ENCODE measurements around the gene C16orf90. TPM values are rescaled to one million over a fixed set of nuclear protein-coding genes. Genes with fewer than 3 reads are reported as not detected.

Gene C16orf90
- total RNA-seq, 1 experiment from 2014 or later, result not detected

GRCh38 chr16:3490911-3491629 lies 4.2 kb downstream of the C16orf90 start:
- POLR2A ChIA-PET (ENCODE audit: low non-redundant PET), result no interaction called here
- intact Hi-C loops (cut with micrococcal nuclease; ENCODE audit: unreplicated experiment), result no loop called here

DNA sequence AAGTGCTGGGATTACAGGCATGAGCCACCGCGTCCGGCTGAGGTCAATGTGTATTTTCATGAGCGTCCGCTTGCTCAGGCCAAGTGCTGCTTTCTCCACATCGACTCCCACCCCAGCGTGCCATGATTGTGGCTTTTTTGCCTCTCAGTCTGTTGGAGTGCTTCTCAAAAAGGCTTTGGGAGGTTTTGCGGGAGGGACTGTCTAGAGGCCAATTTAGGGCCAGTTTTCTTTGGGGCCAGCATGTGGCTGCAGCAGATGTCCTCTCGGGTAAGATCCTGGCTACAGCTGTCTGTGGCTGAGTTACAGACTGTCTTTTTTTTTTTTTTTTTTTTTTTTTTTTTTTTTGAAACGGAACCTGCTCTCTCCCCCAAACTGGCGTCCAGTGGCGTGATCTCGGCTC lies 6.5 kb downstream of the C16orf90 start:
- H3K27me3 ChIP-seq (replicated peaks; ENCODE audit: insufficient read depth, low read depth, low read length, poor library complexity), result no peaks in the 10 kb centered on the region
- ChIA-PET POLR2A (ENCODE audit: low non-redundant PET) (no interaction called here), CTCF (no interaction called here)
- DNase-seq (ENCODE audit: low spot score), result no peak
- H3K4me1 ChIP-seq (ENCODE audit: insufficient read depth, low read length, poor library complexity, severe bottlenecking), result no peaks in the 10 kb centered on the region
- peaks cover 6% of the 10 kb centered on the region for H3K36me3 ChIP-seq (ENCODE audit: insufficient read depth, low read length, poor library complexity, severe bottlenecking)
- no peak overlapping the region for H3K27ac ChIP-seq (ENCODE audit: low read depth, low read length, poor library complexity, severe bottlenecking)
- H3K9me3 ChIP-seq (ENCODE audit: low read depth, low read length, poor library complexity, severe bottlenecking), result no peaks in the 10 kb centered on the region
- no TSS peak for BruUV-seq (replicated peaks)
- H3K4me3 ChIP-seq (ENCODE audit: low read depth, low read length, poor library complexity, severe bottlenecking), result no peak overlapping the region
- intact Hi-C loops (cut with micrococcal nuclease; ENCODE audit: unreplicated experiment), result no loop called here
- no peak for TF ChIP-seq CTCF (conservative IDR thresholded peaks at IDR 0.05; ENCODE audit: low read depth, low read length)
- TF ChIP-seq EZH2 (IDR thresholded peaks at IDR 0.05; ENCODE audit: borderline replicate concordance, low read depth, low read length, poor library complexity, severe bottlenecking), result no peak

More at GRCh38 chr16:3490911-3491629, 4.2 kb downstream of the C16orf90 start:
- Histone ChIP-seq H3K4me1 (ENCODE audit: insufficient read depth, low read length, poor library complexity, severe bottlenecking) (no peaks in the 10 kb centered on the region), H3K4me3 (ENCODE audit: low read depth, low read length, poor library complexity, severe bottlenecking) (no peak overlapping the region), H3K9me3 (ENCODE audit: low read depth, low read length, poor library complexity, severe bottlenecking) (no peaks in the 10 kb centered on the region), H3K36me3 (ENCODE audit: insufficient read depth, low read length, poor library complexity, severe bottlenecking) (no peaks in the 10 kb centered on the region), H3K27ac (ENCODE audit: low read depth, low read length, poor library complexity, severe bottlenecking) (no peak overlapping the region), H3K27me3 (replicated peaks; ENCODE audit: insufficient read depth, low read depth, low read length, poor library complexity) (no peaks in the 10 kb centered on the region)
- BruUV-seq (replicated peaks), result no TSS peak
- TF ChIP-seq CTCF (conservative IDR thresholded peaks at IDR 0.05; ENCODE audit: low read depth, low read length) (no peak), EZH2 (IDR thresholded peaks at IDR 0.05; ENCODE audit: borderline replicate concordance, low read depth, low read length, poor library complexity, severe bottlenecking) (no peak)
- DNase-seq (ENCODE audit: low spot score), result no peak
- CTCF ChIA-PET, result no interaction called here

GRCh38 chr16:3487521-3488410 lies 7.5 kb downstream of the C16orf90 start:
- no peaks in the 10 kb centered on the region for H3K27me3 ChIP-seq (replicated peaks; ENCODE audit: insufficient read depth, low read depth, low read length, poor library complexity)
- ChIA-PET CTCF (interaction anchor here (0.7 kb wide), 1 partner anchor 87 kb away, joined by 9 read pairs; no protein-coding TSS in a partner anchor), POLR2A (ENCODE audit: low non-redundant PET) (no interaction called here)
- no peak for DNase-seq (ENCODE audit: low spot score)
- no peak overlapping the region for H3K27ac ChIP-seq (ENCODE audit: low read depth, low read length, poor library complexity, severe bottlenecking)
- no peaks in the 10 kb centered on the region for H3K4me1 ChIP-seq (ENCODE audit: insufficient read depth, low read length, poor library complexity, severe bottlenecking)
- no peak overlapping the region for H3K4me3 ChIP-seq (ENCODE audit: low read depth, low read length, poor library complexity, severe bottlenecking)
- TF ChIP-seq CTCF (conservative IDR thresholded peaks at IDR 0.05; ENCODE audit: low read depth, low read length) (no peak), EZH2 (IDR thresholded peaks at IDR 0.05; ENCODE audit: borderline replicate concordance, low read depth, low read length, poor library complexity, severe bottlenecking) (no peak)
- intact Hi-C loops (cut with micrococcal nuclease; ENCODE audit: unreplicated experiment), result no loop called here
- H3K36me3 ChIP-seq (ENCODE audit: insufficient read depth, low read length, poor library complexity, severe bottlenecking), result peaks cover 6% of the 10 kb centered on the region
- BruUV-seq (replicated peaks), result no TSS peak
- H3K9me3 ChIP-seq (ENCODE audit: low read depth, low read length, poor library complexity, severe bottlenecking), result no peaks in the 10 kb centered on the region
